Dermis blood vessel endothelial cell (primary cell): ENCODE measurements around the gene SKIDA1. TPM values are rescaled to one million over a fixed set of nuclear protein-coding genes. Genes with fewer than 3 reads are reported as not detected.

Experiments used
- DNase-seq: peaks from one replicate; pipeline ENCODE4 v3.0.0; 2010
- total RNA-seq: library from RNA; depleted of rRNA; stranded (reverse); fragments of >200 nt; gene quantifications from 2 replicates; pipeline ENCODE4 v1.2.3, GENCODE V29; 2014

SKIDA1 gene
- total RNA-seq, 1 donor from 2014 or later, result 1.0 TPM

- peak; percentile 28 for DNase-seq
Observed at GRCh38 chr10:21528236-21529031, 3.0 kb upstream of the SKIDA1 start.

DNA sequence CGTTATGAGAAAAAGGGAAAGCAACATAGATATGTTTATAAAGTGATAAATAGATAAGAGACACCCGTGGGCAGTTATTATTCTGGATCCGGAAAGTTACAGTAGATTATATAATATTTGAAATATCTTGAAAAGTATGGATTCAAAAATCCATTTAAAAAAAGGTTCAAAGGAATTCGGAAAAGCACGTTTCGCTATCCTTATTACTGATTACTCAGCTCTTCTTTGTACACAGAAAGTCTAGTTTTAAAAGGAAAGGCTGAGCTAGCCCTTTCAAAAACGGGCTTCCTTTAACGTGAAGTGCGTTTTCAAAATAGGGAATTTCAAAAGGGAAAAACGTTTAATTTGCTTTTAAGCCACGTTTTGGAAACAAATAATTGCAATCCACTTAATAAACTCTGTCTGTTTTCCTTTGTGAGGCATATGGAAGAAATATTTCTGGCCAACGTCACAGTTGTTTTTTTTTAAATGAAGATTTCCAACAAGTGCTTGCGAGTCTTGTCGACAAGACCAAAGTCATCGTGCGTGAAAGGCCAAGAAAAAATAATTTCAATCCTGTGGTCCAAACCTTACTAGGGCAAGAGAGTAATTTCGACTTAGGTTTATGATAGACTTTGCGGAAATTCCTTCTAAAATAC lies 2.2 kb upstream of the SKIDA1 start:
- peak; percentile 60 for DNase-seq

GRCh38 chr10:21526860-21527597 lies 1.5 kb upstream of the SKIDA1 start:
- DNase-seq, result peak; percentile 80

GRCh38 chr10:21526188-21526859 lies 842 bp upstream of the SKIDA1 start:
- DNase-seq, result peak; percentile 74

DNA sequence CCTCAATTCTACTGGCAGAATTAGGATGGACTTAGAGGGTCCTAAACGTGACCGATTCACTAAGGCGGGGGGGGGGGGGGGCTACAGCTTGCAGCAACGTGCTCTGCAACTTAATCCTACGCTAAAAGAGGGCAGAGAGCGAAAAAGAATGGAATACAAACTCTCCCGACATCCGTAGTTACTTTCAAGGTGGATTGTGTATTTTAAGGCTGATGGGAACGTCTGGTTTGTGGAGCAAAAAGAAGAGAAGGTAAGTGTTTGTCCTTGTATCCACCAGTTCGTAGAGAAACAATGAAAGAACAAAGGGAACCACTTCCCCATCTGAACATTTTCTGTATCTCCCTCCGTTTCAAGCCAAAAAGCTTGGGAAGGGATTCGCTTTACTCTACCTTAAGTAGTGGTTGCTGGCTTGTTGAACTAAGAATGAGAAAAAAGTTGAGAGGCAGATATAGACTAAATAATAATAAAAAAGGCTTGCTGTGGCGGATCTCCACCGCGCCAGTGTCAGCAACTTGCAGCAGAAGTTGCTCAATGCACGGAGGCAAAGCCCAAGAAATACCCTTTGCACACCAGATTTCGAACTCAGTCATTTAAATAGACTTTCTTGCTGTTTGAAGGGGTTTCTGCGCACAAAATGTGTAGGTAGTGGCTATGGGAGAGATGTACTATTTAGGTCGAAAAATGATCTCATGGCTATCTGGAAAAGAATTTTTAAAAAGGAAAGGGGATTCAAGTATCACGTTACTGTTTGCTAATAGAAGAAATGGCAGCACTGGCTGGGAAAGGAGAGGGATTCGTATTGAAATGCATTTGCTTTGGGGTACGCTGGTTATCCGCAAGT lies 736 bp downstream of the SKIDA1 start:
- DNase-seq, result peak; percentile 62

GRCh38 chr10:21524131-21524525 lies 1.4 kb downstream of the SKIDA1 start:
- no peak for DNase-seq

DNA sequence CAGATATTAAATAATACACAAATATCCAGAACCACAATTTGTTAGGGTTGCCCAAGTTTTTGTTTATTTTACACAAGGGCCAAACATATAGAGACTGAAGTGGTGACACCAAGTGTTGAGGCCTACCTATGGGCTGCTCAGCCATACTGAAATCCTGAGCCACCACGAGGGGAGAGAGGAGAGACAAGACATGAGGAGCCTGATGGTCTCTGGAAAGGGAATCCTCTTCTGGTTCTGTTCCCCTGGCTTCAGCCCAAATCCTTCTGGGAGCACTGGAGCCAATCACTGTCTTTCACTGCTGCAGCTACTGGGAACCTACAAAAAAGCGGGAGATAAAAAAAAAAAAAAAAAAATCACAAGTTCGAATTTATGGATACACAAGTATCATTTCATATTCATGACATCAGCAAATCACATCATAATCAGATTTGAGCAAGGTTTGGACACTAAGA lies 1.9 kb downstream of the SKIDA1 start:
- DNase-seq, result no peak

- DNase-seq, result no peak
Observed at GRCh38 chr10:21522631-21523406, 2.7 kb downstream of the SKIDA1 start.

- DNase-seq, result no peak
Observed at GRCh38 chr10:21521751-21522533, 3.5 kb downstream of the SKIDA1 start.

DNA sequence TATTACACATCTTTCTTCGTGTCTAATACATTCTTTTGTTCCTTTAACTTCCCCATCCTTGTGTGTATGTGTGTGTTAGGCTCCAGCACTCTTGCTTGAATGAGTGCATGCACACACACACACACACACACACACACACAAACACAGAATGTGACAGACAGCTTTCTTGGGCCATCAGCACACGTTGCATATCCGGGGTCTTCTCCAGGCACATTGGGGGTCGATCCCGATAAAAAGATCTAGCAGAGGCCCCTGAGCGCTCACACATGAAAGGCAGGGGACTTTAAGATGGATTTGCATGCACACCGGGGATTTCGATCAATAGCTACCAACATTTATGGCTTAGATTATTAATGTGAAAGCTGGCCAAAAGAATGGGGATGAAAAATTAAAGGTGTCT lies 4.5 kb downstream of the SKIDA1 start:
- DNase-seq, result no peak

DNA sequence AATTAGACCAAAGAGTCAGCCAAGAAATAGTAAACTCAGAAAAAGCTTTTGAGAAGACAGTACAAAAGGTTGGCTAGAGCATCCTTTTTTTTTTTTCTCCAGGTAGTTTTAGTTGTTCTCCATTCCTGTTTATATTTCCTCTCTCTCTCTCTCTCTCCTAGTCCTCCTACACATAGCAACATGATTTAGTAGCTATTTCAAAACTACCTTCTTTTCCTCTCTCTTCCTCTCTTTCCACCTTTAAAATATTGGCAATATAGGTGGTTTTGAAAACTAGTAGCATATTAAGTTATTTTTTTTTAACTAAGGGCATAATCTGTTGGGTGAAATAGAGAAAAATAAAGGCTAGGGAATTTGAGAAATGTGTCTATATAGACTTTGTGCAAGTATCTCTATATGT lies 5.0 kb downstream of the SKIDA1 start:
- DNase-seq, result no peak

GRCh38 chr10:21519941-21520436 lies 5.5 kb downstream of the SKIDA1 start:
- DNase-seq, result peak; percentile 82

DNA sequence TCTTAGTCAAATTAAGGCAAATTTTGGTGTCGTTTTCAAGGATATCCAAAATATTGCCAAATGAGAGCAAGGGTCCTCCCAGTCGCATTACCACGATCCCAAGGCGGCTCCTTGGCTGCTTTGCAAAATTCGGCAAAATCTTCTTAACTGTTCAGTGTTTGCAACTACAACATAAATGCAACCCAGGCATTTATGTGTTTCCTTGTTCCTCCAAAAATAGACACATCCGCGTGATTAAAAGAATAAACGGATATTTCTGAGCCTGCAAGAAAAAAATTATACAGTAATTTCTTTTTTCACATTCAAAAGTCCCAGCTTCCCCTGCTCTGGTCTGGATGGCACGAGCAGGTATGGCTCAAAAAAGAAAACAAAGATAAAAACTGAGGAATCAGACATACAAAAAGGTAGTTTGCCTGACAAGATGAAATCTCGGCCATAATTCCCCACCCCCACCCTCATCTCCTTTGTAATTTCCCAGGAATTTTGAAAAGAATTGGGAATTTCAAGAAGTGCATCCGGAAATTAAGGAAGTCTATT lies 6.0 kb downstream of the SKIDA1 start:
- no peak for DNase-seq

GRCh38 chr10:21518641-21519396 lies 6.7 kb downstream of the SKIDA1 start:
- peak; percentile 52 for DNase-seq

DNA sequence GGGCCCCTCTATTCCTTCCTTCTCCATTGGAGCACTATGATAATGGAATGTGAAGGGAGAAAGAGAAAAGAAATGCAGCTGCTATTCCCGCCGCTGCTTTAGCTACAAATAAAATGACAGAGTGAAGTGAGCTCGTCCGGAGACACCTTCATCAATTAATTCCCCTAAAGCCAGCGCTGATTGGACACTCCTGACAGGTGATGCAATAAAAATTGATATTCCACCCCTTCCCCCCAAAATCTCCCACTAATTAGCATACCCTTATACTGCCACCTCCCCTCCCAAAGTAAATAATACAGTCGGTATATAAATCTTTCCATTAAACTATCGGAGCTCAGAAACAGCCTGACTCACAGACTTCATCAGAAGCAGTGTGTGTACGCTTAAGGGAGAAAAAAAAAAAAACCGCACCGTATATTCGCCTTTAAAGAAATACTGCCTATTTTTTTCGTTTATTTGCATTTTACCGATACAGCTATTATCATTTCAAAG lies 7.3 kb downstream of the SKIDA1 start:
- DNase-seq, result peak; percentile 43

DNA sequence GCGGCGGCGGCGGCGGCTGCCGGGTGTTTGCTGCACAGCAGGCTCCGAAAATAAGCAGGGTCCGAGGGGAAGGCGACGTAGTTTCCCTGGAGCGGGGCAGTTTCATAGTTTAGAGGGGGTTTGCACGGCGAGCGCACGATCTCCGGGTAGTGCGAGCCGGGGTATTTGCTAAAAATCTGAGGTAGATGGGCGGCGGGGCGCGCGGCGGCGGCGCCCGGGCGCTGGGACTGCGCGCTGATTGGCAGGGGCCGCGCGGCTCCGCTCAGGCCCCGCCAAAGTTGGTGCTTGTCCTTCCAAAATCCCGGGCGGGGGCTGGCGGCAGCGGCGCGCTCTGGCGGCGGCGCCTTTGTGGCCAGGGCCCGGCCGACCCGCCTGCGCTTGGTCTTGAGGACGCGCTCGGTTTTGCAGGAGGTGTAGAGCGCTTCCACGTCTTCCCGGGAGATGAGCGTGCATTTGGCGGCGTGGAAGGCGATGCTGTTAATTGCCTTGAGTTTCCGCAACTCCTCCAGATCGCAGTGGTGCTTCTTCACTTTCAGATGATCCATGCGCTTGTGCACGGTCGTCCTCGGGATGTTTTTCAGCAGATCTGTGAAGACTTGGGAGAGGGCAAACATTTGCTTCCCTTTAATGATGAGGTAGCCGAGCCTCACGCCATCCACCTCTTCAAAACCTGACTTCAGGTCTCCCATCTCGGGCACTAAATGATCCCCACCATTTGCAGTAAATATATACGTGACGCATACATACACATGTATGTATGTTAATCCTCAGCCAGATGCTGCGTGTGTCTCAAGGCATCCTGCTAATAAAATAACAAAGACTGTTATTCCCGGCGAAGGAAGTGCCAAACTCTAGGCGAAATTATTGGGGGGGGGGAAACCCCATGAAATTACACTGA lies 8.1 kb downstream of the SKIDA1 start:
- DNase-seq, result peak; percentile 57

- peak; percentile 82 for DNase-seq
Observed at GRCh38 chr10:21516242-21517131, 9.0 kb downstream of the SKIDA1 start.
